HepG2 (cell line): ENCODE results near the gene ACTN1.

Experiments used
- ARID3A ChIP-seq: IDR thresholded peaks from 2 replicates; pipeline ENCODE4 v1.6.1; 2012; ENCODE audit warnings: low read depth, low read length, improper control_type of control experiment
- EZH2 ChIP-seq: conservative IDR thresholded peaks from 2 replicates; pipeline ENCODE4 v1.6.1; 2012; ENCODE audit warnings: mild to moderate bottlenecking, low read depth, low read length, moderate library complexity
- KLF13 ChIP-seq: sonication (generic); formaldehyde crosslinking; IDR thresholded peaks from 2 replicates; pipeline ENCODE4 v1.4.0; 2020; ENCODE audit warnings: mild to moderate bottlenecking, missing genetic modification reagents
- MATR3 ChIP-seq: sonication (generic); formaldehyde crosslinking; IDR thresholded peaks from 2 replicates; pipeline ENCODE4 v1.4.0; 2020; ENCODE audit warnings: missing genetic modification reagents
- U2AF2 ChIP-seq: fragments of 200-400 bp; formaldehyde crosslinking; IDR thresholded peaks from 2 replicates; pipeline ENCODE4 v1.6.1; 2017; ENCODE audit warnings: low read depth, mild to moderate bottlenecking, low read length
- USF2 ChIP-seq, 2 experiments: sonication (generic) in 1 of 2; formaldehyde crosslinking in 1 of 2; IDR thresholded peaks; 2 replicates each; pipeline versions ENCODE4 v1.5.1 to v1.6.1; 2011 to 2020; ENCODE audit warnings: borderline replicate concordance in 1 of 2, low read depth in 1 of 2, low read length in 1 of 2, mild to moderate bottlenecking in 1 of 2, missing genetic modification reagents in 1 of 2, moderate library complexity in 1 of 2
- ZBTB4 ChIP-seq: sonication (generic); formaldehyde crosslinking; IDR thresholded peaks from 2 replicates; pipeline ENCODE4 v1.4.0; 2020; ENCODE audit warnings: missing genetic modification reagents, mild to moderate bottlenecking, borderline replicate concordance
- ZNF263 ChIP-seq: sonication (generic); formaldehyde crosslinking; IDR thresholded peaks from 2 replicates; pipeline ENCODE4 v1.4.0; 2020; ENCODE audit warnings: missing genetic modification reagents
- ZNF605 ChIP-seq: sonication (generic); formaldehyde crosslinking; IDR thresholded peaks from 2 replicates; pipeline ENCODE4 v1.8.0; 2022; ENCODE audit warnings: mild to moderate bottlenecking, missing genetic modification reagents

- TF ChIP-seq USF2 (IDR thresholded peaks at IDR 0.05; ENCODE audit: low read depth, low read length) = no peak
- TF ChIP-seq USF2 (CRISPR knock-in tag; IDR thresholded peaks at IDR 0.05; ENCODE audit: borderline replicate concordance) = no peak
- TF ChIP-seq ZNF263 = no peak
- no peak for TF ChIP-seq KLF13 (CRISPR knock-in tag)
- TF ChIP-seq ZBTB4 = no peak
- TF ChIP-seq EZH2 = no peak
- TF ChIP-seq ZNF605 (CRISPR knock-in tag) = peak; percentile 90
- no peak for TF ChIP-seq MATR3 (CRISPR knock-in tag)
- no peak for TF ChIP-seq U2AF2
- TF ChIP-seq ARID3A = no peak
These were observed 760 bp downstream of the ACTN1 start for GRCh38 chr14:68978172-68978911.
